BE2C (cell line): ENCODE results near the gene RAI1.

Experiments used
- DNase-seq: peaks from one replicate; pipeline ENCODE4 v3.0.0-alpha.2; 2020
- H3K27me3 ChIP-seq: fragments of 250-450 bp; sonication (Bioruptor Pico); 2 replicates; pipeline ENCODE4 v1.5.1; 2020; ENCODE audit warnings: mild to moderate bottlenecking
- H3K36me3 ChIP-seq: fragments of 250-450 bp; sonication (Bioruptor Pico); 2 replicates; pipeline ENCODE4 v1.5.1; 2020; ENCODE audit warnings: mild to moderate bottlenecking
- H3K4me1 ChIP-seq: fragments of 250-450 bp; sonication (Bioruptor Pico); 2 replicates; pipeline ENCODE4 v1.5.1; 2020
- H3K4me3 ChIP-seq: 2 replicates; pipeline ENCODE4 v1.5.1; 2011; ENCODE audit warnings: low read depth, low read length
- H3K9me3 ChIP-seq: fragments of 250-450 bp; sonication (Bioruptor Pico); 2 replicates; pipeline ENCODE4 v1.5.1; 2020
- TF ChIP-seq, protein P1 (sequence below): IDR thresholded peaks from 2 replicates; pipeline ENCODE4 v1.5.1; 2012; ENCODE audit warnings: mild to moderate bottlenecking, low read depth, low read length

The RAI1 gene

DNA sequence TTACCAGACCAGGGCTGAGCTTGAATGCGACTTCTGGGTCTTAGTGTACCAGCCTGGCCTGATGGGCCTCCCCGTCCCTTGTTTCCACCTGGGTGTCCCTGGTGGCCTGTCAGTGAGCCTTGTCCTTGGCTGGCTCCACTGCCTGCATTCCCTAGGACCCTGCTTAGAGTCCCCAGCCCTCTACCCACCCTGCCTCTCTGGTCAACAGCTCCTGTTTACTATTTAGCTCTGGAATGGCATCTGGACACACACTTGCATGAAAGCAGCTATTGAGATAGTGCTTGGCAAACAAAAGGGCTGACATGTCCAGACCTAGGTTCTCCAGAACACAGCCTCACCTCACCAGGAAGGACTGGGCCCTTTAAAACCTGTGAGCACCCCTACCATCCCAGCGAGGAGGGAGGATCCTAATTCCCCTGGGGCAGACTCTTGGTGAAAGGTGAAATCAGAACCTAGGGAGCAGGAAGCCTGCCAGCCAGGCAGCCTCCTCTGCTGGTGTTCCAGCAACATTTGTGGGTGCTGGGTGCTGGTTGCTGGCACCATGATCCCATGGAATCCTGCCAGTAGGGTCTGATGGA lies 38.8 kb downstream of the RAI1 start:
- TF ChIP-seq, protein P1, sequence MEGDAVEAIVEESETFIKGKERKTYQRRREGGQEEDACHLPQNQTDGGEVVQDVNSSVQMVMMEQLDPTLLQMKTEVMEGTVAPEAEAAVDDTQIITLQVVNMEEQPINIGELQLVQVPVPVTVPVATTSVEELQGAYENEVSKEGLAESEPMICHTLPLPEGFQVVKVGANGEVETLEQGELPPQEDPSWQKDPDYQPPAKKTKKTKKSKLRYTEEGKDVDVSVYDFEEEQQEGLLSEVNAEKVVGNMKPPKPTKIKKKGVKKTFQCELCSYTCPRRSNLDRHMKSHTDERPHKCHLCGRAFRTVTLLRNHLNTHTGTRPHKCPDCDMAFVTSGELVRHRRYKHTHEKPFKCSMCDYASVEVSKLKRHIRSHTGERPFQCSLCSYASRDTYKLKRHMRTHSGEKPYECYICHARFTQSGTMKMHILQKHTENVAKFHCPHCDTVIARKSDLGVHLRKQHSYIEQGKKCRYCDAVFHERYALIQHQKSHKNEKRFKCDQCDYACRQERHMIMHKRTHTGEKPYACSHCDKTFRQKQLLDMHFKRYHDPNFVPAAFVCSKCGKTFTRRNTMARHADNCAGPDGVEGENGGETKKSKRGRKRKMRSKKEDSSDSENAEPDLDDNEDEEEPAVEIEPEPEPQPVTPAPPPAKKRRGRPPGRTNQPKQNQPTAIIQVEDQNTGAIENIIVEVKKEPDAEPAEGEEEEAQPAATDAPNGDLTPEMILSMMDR, result no peak
- Histone ChIP-seq H3K4me1 (peaks cover 2% of the 10 kb centered on the region; the same call in 1 of the 2 replicates), H3K4me3 (no peak overlapping the region), H3K36me3 (no peaks in the 10 kb centered on the region), H3K27me3 (no peaks in the 10 kb centered on the region), H3K9me3 (no peaks in the 10 kb centered on the region)
- DNase-seq, result no peak

DNA sequence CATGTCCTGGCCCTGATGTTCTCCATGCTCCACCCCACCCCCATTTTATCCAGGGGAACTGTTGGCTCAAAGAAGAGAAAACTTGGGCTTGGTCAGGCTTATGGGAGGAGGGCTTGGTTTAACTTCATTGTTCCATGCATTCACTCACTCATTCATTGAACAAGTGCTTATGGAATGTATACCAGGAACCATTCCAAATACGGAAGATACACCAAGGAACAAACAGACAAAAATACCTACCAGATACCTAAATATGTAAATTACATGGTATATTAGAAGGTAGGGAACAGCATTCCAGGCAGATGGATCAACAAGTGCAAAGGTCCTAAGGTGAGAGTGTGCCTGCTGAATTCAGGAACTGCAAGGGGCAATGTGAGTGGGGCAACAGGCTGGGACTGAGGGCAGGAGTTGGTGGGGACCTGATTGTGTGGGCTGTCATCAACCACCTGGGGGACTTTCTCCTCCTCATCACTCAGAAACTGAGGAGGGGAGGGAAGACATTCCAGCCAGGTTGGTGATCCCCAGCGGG lies 39.9 kb downstream of the RAI1 start:
- TF ChIP-seq, protein P1, result no peak
- Histone ChIP-seq H3K4me3 (no peak overlapping the region), H3K4me1 (peaks cover 8% of the 10 kb centered on the region), H3K9me3 (no peaks in the 10 kb centered on the region), H3K36me3 (no peaks in the 10 kb centered on the region), H3K27me3 (no peaks in the 10 kb centered on the region)
- DNase-seq, result no peak

DNA sequence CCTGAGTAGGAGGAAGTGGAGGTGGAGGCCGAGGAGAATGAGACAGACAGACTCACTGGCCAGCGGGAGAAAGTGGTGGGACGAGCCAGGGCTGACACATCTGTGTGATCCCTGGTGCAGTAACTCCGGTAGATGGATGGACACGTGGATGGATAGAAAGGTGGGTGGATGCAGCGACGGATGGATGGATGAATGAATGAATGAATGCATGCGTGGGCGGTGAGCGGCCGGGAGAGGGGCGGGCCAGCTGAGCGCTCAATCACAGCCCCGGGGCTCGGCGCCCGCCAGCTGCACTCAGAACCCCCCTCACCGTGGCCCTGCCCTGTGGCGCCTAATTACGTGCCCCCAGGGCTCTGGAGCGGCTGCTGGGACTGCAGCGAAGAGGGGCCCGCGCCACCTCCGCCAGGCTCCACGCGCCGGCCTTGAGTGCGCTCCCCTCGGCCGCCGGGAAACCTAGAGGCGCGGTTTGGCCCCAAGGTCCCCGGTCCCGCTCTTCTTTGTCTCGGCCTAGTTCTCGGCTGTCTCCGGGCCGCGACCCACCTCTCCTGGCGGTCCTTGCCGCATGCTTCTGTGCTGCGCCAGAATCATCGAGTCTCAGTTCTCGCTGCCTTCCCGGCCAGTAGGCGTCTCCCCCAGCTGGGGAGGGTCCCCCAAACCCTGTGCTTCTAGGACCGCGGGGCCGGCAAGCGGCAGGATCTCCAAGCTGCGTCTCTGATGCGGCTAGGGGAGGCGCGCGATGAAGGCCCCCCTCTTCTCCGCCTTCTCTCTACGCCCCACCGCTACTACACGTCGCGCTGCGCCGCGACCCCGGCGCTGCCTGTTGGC lies 41.0 kb downstream of the RAI1 start:
- no peaks in the 10 kb centered on the region for H3K27me3 ChIP-seq
- H3K4me3 ChIP-seq, result peak overlapping the region; percentile 60
- TF ChIP-seq, protein P1, result no peak
- H3K4me1 ChIP-seq, result peaks cover 8% of the 10 kb centered on the region
- H3K36me3 ChIP-seq, result no peaks in the 10 kb centered on the region
- peak; percentile 56 for DNase-seq
- H3K9me3 ChIP-seq, result no peaks in the 10 kb centered on the region

DNA sequence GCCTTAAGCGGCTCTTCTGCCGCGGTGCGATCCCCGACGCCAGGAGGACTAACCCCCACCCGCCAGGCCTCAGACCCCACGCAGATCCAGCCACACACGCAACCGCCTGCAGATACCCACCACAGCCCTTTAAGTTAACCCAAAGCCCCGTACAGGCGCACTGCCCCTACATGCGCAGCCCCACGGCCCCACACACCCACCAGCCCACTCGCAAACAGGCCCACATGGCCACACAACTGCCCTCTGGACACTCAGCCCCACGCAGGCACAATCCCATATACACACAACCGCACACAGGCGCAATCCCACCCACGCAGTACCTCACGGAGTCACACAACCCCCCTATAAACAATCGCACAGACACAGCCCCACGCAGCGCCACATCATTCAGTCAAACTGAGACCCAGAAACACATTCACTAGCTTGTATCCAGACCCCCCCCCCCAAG lies 41.7 kb downstream of the RAI1 start:
- no peak for DNase-seq
- Histone ChIP-seq H3K4me3 (peak overlapping the region; percentile 60), H3K27me3 (no peaks in the 10 kb centered on the region), H3K9me3 (no peaks in the 10 kb centered on the region), H3K4me1 (peaks cover 8% of the 10 kb centered on the region), H3K36me3 (no peaks in the 10 kb centered on the region)
- TF ChIP-seq, protein P1, result no peak

DNA sequence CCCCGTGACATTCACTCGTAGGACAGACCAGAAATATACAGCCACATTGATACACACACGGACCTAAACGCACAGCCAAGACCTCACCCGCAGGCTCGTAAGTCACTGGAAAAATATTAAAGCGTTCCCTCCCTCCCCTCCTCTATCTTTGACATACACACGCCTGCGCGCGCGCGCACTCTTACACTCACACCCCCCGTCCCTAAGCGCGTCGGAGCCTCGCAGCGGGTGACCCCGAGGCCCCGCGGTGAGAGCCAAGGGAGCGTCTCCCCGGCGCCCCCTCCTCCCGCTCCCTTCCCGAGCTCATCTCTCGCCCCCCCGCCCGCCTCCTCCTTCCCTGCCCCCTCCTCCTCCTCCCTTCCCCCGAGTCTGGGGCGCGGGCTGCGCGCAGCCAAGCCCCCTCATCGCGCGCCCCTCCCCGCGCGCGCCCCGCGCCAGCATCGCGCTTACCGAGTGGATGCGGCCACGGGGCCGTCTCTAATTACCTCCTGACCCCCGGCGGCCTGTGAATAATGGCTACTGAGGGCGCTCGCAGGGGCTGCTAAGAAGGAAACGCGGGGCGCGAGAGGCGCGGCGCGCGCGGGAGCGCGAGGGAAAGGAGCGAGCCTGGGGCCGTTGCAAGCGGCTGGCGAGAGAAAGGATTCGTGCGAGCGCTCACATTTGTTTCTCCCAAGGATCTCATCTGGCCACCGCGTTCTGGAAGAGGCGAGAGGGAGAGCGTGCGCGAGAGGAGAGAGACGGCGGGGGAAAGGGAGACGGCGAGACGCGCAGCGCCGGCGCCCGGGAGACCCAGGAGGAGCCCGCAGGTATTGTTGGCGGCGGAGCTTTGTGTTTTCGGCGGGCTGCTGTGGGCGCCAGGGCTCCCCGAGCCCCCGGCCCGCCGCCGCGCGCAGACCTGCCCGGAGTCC lies 42.4 kb downstream of the RAI1 start:
- Histone ChIP-seq H3K36me3 (no peaks in the 10 kb centered on the region), H3K4me1 (peaks cover 8% of the 10 kb centered on the region), H3K27me3 (no peaks in the 10 kb centered on the region), H3K9me3 (no peaks in the 10 kb centered on the region), H3K4me3 (peak overlapping the region; percentile 60)
- TF ChIP-seq, protein P1, result no peak
- peak; percentile 32 for DNase-seq
